ENCODE data around the gene TMEM134.

TMEM134 gene

GRCh38 chr11:67500831-67501715 is 32.0 kb upstream of the TMEM134 start:
- no peak for DNase-seq (ENCODE audit: low read depth in 4 of 4, low spot score in 1 of 4)

GRCh38 chr11:67500484-67500821 is 31.4 kb upstream of the TMEM134 start:
- DNase-seq (ENCODE audit: low read depth in 4 of 4, low spot score in 1 of 4) = no peak

- no peak for DNase-seq (ENCODE audit: low read depth in 4 of 4, low spot score in 1 of 4)
These were observed 30.9 kb upstream of the TMEM134 start for GRCh38 chr11:67499808-67500483.

GRCh38 chr11:67498544-67498972 is 29.5 kb upstream of the TMEM134 start:
- no peak for DNase-seq (ENCODE audit: low read depth in 4 of 4, low spot score in 1 of 4)

GRCh38 chr11:67497656-67498291 is 28.7 kb upstream of the TMEM134 start:
- DNase-seq (ENCODE audit: low read depth in 4 of 4, low spot score in 1 of 4) = no peak

- no peak for DNase-seq (ENCODE audit: low read depth in 4 of 4, low spot score in 1 of 4)
These were observed 27.1 kb upstream of the TMEM134 start for GRCh38 chr11:67496113-67496512.

- DNase-seq (ENCODE audit: low read depth in 4 of 4, low spot score in 1 of 4) = no peak
These were observed 26.4 kb upstream of the TMEM134 start for GRCh38 chr11:67495234-67496005.

- no peak for DNase-seq (ENCODE audit: low read depth in 4 of 4, low spot score in 1 of 4)
These were observed 25.6 kb upstream of the TMEM134 start for GRCh38 chr11:67494371-67495233.

- no peak for DNase-seq (ENCODE audit: low read depth in 4 of 4, low spot score in 1 of 4)
These were observed 24.7 kb upstream of the TMEM134 start for GRCh38 chr11:67493548-67494370.

- DNase-seq (ENCODE audit: low read depth in 4 of 4, low spot score in 1 of 4) = peak in 1 of 4 experiments; percentile 29
These were observed 23.9 kb upstream of the TMEM134 start for GRCh38 chr11:67492801-67493547.

- DNase-seq (ENCODE audit: low read depth in 4 of 4, low spot score in 1 of 4) = no peak
These were observed 23.1 kb upstream of the TMEM134 start for GRCh38 chr11:67492069-67492727.

GRCh38 chr11:67491276-67492068 is 22.4 kb upstream of the TMEM134 start:
- DNase-seq (ENCODE audit: low read depth in 4 of 4, low spot score in 1 of 4) = no peak

- no peak for DNase-seq (ENCODE audit: low read depth in 4 of 4, low spot score in 1 of 4)
These were observed 21.6 kb upstream of the TMEM134 start for GRCh38 chr11:67490727-67491065.

- no peak for DNase-seq (ENCODE audit: low read depth in 4 of 4, low spot score in 1 of 4)
These were observed 21.1 kb upstream of the TMEM134 start for GRCh38 chr11:67489885-67490726.

- DNase-seq (ENCODE audit: low read depth in 4 of 4, low spot score in 1 of 4) = no peak
These were observed 20.3 kb upstream of the TMEM134 start for GRCh38 chr11:67489203-67489884.
